Fibroblast of lung (primary cell): ENCODE data around the gene ARHGAP12. TPM values are rescaled to one million over a fixed set of nuclear protein-coding genes. Genes with fewer than 3 reads are reported as not detected.

ENCODE experiments used
- DNase-seq, 2 donors: peaks; one replicate each; pipeline versions ENCODE4 v3.0.0 to v3.0.0-alpha.2; 2010; ENCODE audit warnings: low read depth in 2 of 2
- H2AFZ ChIP-seq: 2 replicates; pipeline ENCODE4 v1.5.1; 2012; ENCODE audit warnings: low read length, control low read depth, inconsistent platforms
- H3K27ac ChIP-seq: 2 replicates; pipeline ENCODE4 v1.5.1; 2011; ENCODE audit warnings: low read length, control low read depth; ENCODE audit not compliant: insufficient read depth
- H3K27me3 ChIP-seq: 2 replicates; pipeline ENCODE4 v1.5.1; 2011; ENCODE audit warnings: mild to moderate bottlenecking, low read length; ENCODE audit not compliant: control insufficient read depth, insufficient read depth
- H3K36me3 ChIP-seq: 2 replicates; pipeline ENCODE4 v1.5.1; 2011; ENCODE audit warnings: low read length; ENCODE audit not compliant: control insufficient read depth, insufficient read depth
- H3K4me1 ChIP-seq: 2 replicates; pipeline ENCODE4 v1.5.1; 2011; ENCODE audit warnings: low read length; ENCODE audit not compliant: control insufficient read depth, insufficient read depth; ENCODE audit errors: extremely low read depth
- H3K4me2 ChIP-seq: 2 replicates; pipeline ENCODE4 v1.5.1; 2011; ENCODE audit warnings: low read length, control low read depth; ENCODE audit not compliant: insufficient read depth; ENCODE audit errors: extremely low read depth
- H3K4me3 ChIP-seq, 4 experiments: fragments of 200-600 bp in 1 of 4; sonication (generic) in 1 of 4; replicated peaks in 1 of 4; 2 replicates each; pipeline ENCODE4 v1.5.1; 2011 to 2016; ENCODE audit warnings: low read length in 4 of 4, low read depth in 3 of 4, mild to moderate bottlenecking in 3 of 4, control low read depth in 2 of 4, inconsistent platforms in 1 of 4, mixed read lengths in 1 of 4; ENCODE audit not compliant: insufficient read depth in 1 of 4; ENCODE audit errors: control extremely low read depth in 1 of 4
- H3K79me2 ChIP-seq: 2 replicates; pipeline ENCODE4 v1.5.1; 2012; ENCODE audit warnings: mild to moderate bottlenecking, low read length, inconsistent platforms; ENCODE audit not compliant: control insufficient read depth, insufficient read depth
- H3K9ac ChIP-seq: 2 replicates; pipeline ENCODE4 v1.5.1; 2011; ENCODE audit warnings: mild to moderate bottlenecking, low read length, control low read depth; ENCODE audit not compliant: insufficient read depth
- H3K9me3 ChIP-seq: 2 replicates; pipeline ENCODE4 v1.5.1; 2012; ENCODE audit warnings: low read depth, low read length; ENCODE audit not compliant: control insufficient read depth, insufficient read depth
- H4K20me1 ChIP-seq: 2 replicates; pipeline ENCODE4 v1.5.1; 2011; ENCODE audit warnings: low read length; ENCODE audit not compliant: control insufficient read depth, insufficient read depth; ENCODE audit errors: extremely low read depth
- EZH2 ChIP-seq: IDR thresholded peaks from 2 replicates; pipeline ENCODE4 v1.5.1; 2012; ENCODE audit warnings: low read length, control low read depth, mild to moderate bottlenecking; ENCODE audit errors: missing control alignments
- polyA plus RNA-seq, 2 donors: library from polyadenylated mRNA; depleted of rRNA in 1 of 2; stranded (reverse) in 1 of 2; unstranded in 1 of 2; fragments of >200 nt; gene quantifications; 2 replicates each; pipeline ENCODE4 v1.2.1, GENCODE V29; 2011 to 2012; ENCODE audit warnings: missing spikeins in 1 of 2
- total RNA-seq: library from RNA; depleted of rRNA; stranded (reverse); fragments of >200 nt; gene quantifications from 2 replicates; pipeline ENCODE4 v1.2.1, GENCODE V29; 2014
- TF ChIP-seq, protein P1 (sequence below), 2 donors: IDR thresholded peaks in 1 of 2; conservative IDR thresholded peaks in 1 of 2; 1 replicate in 1 of 2; 2 replicates in 1 of 2; pipeline ENCODE4 v1.5.1; 2011 to 2012; ENCODE audit warnings: low read length in 2 of 2, control low read depth in 1 of 2, inconsistent platforms in 1 of 2, low read depth in 1 of 2, mild to moderate bottlenecking in 1 of 2

Gene ARHGAP12
- total and polyA plus RNA-seq, 2 donors (not counting 1 experiment from before 2014, with no cell fraction given), result 24.0 to 63.1 TPM

DNA sequence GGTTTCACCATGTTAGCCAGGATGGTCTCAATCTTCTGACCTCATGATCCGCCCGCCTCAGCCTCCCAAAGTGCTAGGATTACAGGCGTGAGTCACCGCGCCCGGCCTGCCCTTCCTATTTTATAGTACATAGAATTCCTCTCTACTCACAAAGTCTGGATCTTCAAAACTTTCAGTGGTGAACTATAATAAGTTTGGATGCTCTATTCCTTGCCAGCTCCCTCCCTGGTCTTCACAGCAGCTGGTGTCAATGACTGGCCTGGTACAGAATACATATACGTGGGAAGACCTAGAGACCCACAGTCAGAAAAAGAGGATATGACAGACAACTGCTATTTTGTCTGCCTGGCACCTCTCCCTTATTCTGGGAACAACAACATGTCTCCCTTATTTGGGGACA lies 40.8 kb downstream of the ARHGAP12 start:
- Histone ChIP-seq H3K27ac (no peak overlapping the region), H3K4me1 (no peaks in the 10 kb centered on the region), H4K20me1 (no peaks in the 10 kb centered on the region), H3K9me3 (no peaks in the 10 kb centered on the region), H2AFZ (no peak overlapping the region), H3K4me2 (no peak overlapping the region), H3K27me3 (no peaks in the 10 kb centered on the region), H3K9ac (no peak overlapping the region), H3K36me3 (no peaks in the 10 kb centered on the region), H3K79me2 (peaks cover 2% of the 10 kb centered on the region), H3K4me3 (no peak overlapping the region)
- TF ChIP-seq, protein P1, sequence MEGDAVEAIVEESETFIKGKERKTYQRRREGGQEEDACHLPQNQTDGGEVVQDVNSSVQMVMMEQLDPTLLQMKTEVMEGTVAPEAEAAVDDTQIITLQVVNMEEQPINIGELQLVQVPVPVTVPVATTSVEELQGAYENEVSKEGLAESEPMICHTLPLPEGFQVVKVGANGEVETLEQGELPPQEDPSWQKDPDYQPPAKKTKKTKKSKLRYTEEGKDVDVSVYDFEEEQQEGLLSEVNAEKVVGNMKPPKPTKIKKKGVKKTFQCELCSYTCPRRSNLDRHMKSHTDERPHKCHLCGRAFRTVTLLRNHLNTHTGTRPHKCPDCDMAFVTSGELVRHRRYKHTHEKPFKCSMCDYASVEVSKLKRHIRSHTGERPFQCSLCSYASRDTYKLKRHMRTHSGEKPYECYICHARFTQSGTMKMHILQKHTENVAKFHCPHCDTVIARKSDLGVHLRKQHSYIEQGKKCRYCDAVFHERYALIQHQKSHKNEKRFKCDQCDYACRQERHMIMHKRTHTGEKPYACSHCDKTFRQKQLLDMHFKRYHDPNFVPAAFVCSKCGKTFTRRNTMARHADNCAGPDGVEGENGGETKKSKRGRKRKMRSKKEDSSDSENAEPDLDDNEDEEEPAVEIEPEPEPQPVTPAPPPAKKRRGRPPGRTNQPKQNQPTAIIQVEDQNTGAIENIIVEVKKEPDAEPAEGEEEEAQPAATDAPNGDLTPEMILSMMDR (conservative IDR thresholded peaks at IDR 0.05 in 1 of 2, IDR thresholded peaks at IDR 0.05 in 1 of 2; ENCODE audit: low read depth in 1 of 2, low read length in 2 of 2), result no peak
- TF ChIP-seq EZH2, result no peak
- DNase-seq, result no peak

DNA sequence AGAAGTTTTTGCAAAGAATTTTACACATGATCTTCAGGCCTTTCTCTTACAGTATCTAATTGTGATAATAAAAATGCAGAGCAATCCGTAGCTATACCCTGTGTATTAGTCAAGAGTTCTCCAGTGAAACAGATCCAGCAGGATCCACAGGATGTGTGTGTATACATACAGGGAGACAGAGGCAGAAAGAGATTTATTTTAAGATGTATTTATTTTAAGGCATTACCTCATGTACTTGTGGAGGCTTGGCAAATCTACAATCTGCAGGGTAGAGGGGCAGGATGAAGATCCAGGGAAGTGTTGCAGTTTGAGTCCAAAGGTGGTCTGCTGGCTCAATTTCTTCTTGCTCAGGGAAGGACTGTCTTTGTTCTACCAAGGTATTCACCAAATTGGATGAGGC lies 41.7 kb downstream of the ARHGAP12 start:
- Histone ChIP-seq H3K9ac (no peak overlapping the region), H4K20me1 (no peaks in the 10 kb centered on the region), H3K79me2 (peaks cover 2% of the 10 kb centered on the region), H2AFZ (no peak overlapping the region), H3K4me1 (no peaks in the 10 kb centered on the region), H3K9me3 (no peaks in the 10 kb centered on the region), H3K27me3 (no peaks in the 10 kb centered on the region), H3K36me3 (no peaks in the 10 kb centered on the region), H3K27ac (no peak overlapping the region), H3K4me3 (no peak overlapping the region), H3K4me2 (no peak overlapping the region)
- peak; percentile 17 to 36 for DNase-seq
- TF ChIP-seq, protein P1 (conservative IDR thresholded peaks at IDR 0.05 in 1 of 2, IDR thresholded peaks at IDR 0.05 in 1 of 2; ENCODE audit: low read depth in 1 of 2, low read length in 2 of 2), result no peak
- TF ChIP-seq EZH2, result no peak

DNA sequence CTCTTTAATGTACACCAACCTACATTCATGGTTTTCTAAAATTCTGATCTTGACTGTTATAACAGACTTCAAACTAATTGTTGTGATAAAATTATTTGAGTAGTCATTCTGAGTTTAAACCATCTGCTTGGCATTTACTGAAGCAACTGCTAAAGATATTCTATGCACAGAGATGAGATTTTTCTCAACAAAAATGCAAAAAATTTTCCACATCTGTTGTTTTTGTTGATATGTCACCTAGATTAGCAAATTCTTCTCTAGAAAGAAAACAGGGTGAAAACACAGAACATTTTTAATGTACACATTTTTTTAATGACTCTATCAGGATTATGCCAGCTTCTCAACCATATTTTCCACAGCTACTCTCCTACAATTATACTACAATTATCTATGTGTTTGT lies 42.7 kb downstream of the ARHGAP12 start:
- H2AFZ ChIP-seq, result no peak overlapping the region
- TF ChIP-seq EZH2, result no peak
- TF ChIP-seq, protein P1 (conservative IDR thresholded peaks at IDR 0.05 in 1 of 2, IDR thresholded peaks at IDR 0.05 in 1 of 2; ENCODE audit: low read depth in 1 of 2, low read length in 2 of 2), result no peak
- no peak for DNase-seq
- H3K4me3 ChIP-seq, result no peak overlapping the region
- H3K9me3 ChIP-seq, result no peaks in the 10 kb centered on the region
- no peaks in the 10 kb centered on the region for H3K36me3 ChIP-seq
- no peaks in the 10 kb centered on the region for H3K27me3 ChIP-seq
- H4K20me1 ChIP-seq, result no peaks in the 10 kb centered on the region
- H3K27ac ChIP-seq, result no peak overlapping the region
- H3K9ac ChIP-seq, result no peak overlapping the region
- H3K79me2 ChIP-seq, result peaks cover 2% of the 10 kb centered on the region
- no peak overlapping the region for H3K4me2 ChIP-seq
- H3K4me1 ChIP-seq, result no peaks in the 10 kb centered on the region
